Activated CD4-positive, alpha-beta T cell treated with anti-CD3 and anti-CD28 coated beads, Interleukin-10, Interleukin-2, amounts not matched to agents 100 ng/mL and 50 ng/mL, durations not matched to agents 16 hours and 8 hours (primary cell): Measurements from ENCODE around the gene BUB1B.
"Not testable (repeated sequence)": the region's sequence is repeated elsewhere in the genome, so short reads cannot be mapped to it uniquely, and the experiment has no call there.

Experiments
- DNase-seq: peaks from one replicate; pipeline ENCODE4 v3.0.0-alpha.2; 2020

BUB1B gene

DNA sequence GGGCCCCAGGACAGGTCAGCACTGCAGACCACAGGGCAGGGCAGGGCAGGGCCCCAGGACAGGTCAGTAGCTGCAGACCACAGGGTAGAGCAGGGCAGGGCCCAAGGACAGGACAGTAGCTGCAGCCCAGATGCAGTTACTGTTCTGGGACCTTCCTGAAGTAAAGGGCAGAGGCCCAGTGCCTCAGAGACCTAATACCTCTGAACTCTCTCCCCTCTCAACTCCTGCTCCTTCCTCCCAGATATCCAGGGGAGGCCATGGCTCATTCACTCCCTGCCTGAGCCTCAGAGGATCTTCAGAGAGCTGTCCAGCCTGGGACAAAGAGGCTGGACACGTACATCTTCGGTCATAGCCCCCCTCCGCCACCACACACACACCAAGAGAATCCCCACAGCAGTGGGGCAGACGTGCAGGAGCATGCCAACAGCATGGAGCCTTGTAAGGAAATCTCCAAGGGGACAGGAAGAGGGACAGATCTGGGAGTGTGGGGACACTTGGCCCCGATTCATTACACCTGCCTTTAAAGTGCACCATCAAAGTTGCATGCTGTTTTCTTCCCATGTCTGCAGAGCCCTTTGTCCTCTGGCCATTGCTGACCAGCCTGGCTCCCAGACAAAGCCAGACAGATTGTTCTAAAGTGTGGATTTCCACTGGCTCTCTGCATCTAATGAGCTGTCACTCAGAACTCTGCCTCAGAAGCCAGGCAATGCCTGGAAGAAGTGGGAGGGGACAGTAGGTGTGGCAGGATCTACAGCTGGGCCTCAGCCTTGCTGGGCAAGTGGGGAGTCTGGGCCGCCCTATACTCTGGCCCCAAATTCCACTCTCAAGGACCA is 24.2 kb upstream of the BUB1B start:
- no peak for DNase-seq

DNA sequence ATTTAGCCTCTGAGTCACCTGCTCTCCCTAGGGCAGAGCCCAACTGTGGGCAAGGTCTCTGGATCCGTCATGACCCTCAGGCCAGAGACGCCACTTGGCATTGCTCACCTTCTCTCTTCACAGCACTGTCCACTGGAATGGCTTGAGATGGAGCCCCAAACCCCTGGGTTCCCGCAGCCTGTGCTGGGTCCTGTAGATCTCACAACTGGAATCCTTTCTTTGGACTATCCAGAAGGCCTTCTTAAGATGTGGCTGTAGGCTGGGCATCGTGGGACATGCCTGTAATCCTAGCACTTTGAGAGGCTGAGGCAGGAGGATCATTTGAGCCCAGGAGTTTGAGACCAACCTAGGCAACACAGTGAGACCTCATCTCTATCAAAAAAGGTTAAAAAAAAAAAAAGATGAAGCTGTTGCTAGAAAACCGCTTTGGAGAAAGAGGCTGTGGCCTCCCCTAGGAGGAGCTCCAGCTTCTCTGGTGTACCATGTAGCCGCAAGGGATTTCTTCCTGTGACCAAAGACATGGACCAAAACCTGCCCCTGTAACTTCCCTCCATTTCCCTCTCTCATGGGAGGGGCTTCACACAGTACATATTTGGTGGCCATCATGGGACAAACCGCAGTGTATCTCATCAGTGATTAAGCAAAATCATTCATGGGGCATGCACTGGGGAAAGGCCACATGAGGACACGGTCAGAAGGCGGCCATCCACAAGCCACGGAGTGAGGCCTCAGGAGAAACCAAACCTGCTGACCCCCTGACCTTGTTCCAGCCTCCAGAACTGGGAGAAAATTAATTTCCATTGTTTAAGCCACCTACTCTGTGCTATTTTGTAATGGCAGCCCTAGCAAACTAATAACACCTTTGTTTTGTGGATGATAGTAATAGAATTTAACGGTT is 23.3 kb upstream of the BUB1B start:
- DNase-seq, result no peak

DNA sequence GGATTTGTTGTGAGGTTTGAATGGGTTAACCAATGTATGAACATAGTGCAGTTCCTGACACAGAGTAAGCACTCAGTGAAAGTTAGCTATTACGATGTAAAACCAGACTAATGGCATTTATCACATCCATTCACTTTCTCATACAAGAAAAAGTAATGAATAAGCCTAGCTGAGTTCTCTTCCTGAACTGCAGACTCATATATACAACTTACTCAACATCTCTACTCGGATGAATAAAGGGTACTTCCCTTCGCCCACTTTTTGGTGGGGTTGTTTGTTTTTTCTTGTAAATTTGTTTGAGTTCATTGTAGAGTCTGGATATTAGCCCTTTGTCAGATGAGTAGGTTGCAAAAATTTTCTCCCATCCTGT is 22.7 kb upstream of the BUB1B start:
- DNase-seq, result not testable (repeated sequence)

DNA sequence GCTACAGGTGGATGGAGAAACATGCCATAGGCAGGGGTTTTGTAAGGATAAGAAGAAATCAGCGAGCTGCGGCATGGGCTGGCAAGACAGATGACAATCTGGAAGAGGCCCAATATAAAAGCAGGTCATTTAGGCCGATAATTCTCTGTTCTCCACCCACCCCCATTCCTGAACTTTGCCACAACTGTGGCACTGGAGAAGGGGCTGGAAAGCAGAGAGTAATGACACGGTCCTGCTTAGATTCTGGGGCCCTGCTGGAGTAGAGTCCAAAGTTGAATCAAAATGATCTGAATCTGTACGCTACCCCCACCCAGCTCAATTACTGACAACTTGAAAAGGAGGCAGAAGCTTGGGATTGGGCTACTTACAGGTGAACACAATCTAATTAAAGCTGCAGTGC is 18.4 kb upstream of the BUB1B start:
- no peak for DNase-seq

DNA sequence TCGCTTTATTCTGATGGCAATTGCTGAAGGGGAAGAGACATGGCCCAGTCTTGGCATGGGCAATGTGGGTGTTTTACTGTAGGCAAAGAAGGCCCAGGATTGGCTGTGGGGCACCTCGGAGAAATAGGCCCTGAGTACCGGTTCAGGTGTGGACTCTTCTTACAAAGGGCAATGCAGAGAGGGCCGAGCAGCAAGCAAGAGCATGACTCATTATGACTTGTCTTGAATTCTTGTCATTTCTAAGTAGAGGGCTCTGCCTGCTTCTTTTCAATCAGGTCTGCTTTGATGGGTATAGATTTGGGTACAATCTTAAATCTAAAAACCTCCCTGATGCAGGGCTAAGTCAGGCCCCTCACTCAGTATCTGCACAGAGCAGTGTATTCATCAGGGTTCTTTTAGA is 14.8 kb upstream of the BUB1B start:
- DNase-seq, result no peak

DNA sequence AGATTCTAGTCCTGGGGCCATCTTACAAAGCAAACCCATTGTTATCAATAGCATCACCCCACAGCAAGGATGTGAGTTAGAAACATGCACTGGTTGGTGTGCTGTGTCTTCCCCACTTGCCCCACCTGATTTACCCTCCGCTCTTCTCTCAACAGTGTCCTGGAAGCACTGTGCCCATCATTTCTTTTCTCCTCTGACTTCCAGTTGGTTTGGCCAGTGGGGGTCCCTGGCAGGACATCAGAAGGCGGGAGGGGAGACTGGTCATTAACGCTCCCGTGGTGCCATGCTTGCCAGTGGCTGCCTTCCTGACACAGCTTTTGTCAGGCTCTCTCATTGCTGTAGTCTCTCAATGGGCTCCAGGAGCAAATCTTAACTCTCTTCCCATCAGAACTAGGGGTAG is 11.5 kb upstream of the BUB1B start:
- no peak for DNase-seq

DNA sequence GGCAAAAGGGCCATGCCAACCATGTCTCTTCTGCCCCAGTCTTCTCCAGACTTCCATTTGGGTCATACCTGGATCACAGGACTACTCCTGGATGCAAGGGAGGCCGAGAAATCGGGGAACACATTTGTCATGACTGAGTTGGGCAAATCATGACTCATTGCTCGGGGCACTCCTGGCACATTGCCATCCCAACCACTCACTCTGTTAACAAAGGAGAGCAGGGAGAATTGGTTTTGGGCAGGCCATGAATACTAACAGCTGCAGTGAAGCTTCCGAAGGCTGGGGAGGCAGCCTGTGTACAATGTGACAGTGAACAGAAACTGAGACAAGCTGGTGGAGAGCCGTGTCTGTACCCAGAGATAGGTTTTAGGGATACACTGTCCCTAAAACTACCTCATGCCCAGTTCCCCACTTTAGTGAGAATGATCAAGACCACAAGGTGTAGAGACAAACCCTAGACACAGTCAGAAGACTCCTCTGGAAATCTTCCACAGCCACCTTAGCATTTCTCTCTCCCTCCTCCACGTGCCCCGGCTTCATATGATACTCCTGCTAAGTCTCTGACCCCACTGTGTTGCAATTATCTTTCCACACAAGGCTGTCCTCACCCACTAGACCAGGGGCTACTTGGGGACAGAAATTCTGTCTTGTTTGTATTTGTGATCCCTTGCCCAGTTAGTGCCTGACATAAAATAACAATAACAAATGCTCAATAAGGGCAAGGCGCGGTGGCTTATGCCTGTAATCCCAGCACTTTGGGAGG is 10.5 kb upstream of the BUB1B start:
- no peak for DNase-seq

DNA sequence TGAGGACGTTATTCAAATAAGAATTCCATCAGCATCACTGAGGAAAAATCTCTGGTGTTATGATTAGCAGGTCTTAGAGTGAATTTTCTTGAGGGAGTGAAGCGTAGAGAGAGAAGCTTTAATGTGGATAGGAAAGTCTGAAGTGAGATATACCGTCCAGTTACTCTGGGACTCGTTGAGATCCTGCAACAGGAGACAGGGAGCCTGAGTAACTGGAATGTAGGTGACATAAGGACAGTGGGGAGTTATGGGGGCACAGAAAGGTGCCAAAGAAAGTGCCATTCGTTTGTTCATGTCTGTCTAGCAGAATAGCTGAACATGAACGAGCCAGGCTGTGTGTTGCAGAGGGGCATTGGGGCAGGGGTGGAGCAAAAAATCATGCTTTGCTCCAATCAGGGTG is 9.4 kb upstream of the BUB1B start:
- no peak for DNase-seq

DNA sequence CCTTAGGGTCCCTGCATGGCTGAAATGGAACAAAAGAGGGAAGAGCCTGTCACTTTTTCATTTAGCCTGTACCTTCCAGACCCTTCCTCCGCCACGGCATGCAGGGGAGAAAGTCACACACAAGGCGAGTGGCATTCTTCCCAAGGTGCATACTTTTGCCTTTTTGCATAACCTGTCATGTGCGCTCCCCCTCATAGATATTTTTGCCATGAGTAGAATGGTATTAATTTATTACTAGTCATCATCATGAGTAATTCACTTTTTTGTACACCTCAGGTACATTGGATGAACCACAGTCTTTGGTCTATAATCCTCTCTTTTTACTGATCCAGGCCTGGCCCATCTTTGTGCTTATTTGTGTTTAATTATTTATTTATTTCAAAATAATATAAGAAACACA is 8.9 kb upstream of the BUB1B start:
- no peak for DNase-seq

DNA sequence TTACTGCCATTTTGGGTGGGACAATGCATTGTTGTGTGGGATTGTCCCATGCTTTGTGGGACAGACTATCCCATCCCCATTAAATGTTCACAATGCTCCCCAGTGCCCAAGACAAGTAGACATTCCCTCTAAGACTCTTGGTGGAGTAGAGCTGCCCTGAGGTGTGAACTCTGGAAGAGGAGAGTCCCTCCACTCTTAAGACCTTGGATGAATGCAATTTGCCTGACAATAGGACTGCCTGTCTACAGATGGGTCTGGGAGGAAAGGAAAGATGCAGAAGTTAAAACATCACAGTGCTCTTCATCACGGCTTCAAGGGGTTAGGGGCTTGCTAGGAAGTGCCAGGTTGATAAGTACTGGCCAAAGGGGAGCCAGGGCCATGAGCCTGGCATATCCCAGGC is 6.0 kb upstream of the BUB1B start:
- DNase-seq, result not testable (repeated sequence)

DNA sequence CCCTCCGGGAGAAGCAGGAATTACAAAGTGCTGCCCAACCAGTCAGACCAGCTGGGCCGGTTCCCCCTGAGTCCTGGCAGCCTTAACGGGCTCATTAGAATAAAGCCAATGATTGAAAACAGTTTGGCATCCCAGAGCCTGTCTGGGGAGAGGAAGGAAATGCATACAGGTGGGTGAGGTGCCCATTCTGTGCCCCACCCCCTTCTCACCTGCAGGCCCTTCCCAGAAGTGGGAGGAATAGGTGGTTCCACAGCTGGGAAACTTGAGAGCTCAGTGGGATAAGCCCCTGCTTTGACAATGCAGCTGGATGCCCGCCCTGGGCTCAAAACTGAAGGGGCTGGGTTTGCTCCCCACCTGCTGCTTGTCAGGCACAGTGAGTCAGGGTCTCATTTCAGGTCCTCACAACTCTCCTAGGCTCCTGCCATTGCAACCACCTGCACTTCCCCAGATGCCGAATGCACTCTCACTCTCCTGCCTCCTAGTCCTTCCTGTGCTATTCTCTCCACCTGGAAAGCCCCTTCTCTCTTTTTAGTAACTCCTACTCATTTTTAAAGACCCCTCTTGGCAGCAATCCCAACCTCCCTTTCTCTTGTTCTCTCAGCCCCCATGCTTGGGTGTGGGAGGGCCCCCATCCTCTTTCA is 5.5 kb upstream of the BUB1B start:
- DNase-seq, result no peak

DNA sequence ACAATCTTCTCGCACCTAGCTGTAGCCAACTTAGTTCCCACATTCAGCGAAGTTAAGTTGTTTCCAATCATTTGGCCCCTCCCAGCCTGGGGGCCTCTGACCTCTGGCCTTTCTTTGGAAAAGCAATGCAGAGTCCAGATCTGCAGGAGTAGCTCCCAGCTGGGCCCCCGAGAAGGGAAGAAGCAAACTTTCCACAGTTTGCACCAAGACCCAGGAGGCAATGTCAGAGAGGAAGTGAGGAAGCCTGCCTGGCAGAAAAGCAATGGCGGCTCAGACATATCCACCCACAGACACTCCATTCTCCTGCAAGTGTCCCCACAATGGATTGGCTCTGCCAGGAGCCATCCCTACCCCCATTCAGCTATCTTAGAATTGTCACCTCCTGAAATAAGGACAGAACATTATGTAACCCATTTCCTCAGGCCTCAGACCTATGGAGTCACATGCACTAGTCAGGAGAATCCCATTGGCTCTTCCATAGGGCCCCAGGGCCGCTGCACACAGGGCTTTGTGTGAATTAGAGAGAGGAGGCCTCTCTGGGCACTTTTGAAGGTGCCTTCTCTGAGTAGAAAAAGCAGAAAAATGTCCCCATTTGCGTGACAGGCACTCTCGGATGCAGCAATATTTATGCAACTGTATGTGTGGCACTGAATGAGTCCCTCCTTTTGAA is 3.0 kb upstream of the BUB1B start:
- no peak for DNase-seq

DNA sequence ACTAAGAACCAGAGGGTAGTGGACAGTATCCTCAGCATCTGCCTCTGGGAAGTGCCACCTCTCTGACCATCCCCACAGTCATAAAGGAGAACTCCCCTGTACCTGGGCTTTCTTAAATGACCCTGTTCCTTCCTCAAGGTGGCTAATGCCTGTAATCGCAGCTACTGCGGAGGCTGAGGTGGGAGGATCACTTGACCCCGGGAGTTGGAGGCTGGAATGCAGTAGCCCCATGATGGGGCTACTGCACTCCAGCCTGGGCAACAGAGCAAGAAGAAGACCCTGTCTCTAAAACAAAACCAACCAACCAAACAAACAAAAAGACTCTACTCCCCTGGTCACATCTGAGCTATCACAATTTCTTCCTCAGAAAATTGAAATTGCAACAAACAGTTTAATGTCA is 848 bp upstream of the BUB1B start:
- DNase-seq, result no peak

DNA sequence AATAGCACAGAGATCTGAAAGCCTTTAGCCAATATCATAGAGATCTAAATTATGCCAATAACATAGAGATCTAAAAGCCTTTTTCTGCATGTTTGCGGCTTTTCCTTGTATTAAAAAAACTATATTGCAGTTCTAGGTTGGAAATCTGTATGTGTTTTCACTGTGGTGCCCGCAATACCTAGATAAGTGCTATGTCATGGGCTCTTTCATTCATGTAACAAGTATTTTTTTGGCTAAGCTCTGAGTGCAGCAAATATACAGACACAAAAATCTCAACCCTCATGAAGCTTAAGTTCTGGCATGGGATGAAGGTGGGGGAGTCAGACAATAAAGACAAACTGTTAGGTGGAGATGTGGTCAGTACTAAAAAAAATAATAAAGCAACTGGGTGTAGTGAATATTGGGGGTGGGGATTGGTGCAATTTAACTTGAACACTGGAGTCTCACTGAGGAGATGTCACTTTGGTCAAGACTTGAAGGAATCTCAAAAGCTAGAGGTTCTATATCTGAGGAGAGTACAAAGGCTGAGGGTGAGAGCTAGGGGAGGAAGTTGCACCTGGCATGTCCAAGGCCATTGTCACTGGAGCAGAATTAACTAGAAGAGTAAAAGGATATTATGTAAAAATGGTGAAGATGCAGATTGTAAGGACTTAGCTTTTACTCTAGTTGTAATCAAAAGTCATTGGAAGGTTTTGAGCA is 973 bp downstream of the BUB1B start:
- DNase-seq, result peak; percentile 15

DNA sequence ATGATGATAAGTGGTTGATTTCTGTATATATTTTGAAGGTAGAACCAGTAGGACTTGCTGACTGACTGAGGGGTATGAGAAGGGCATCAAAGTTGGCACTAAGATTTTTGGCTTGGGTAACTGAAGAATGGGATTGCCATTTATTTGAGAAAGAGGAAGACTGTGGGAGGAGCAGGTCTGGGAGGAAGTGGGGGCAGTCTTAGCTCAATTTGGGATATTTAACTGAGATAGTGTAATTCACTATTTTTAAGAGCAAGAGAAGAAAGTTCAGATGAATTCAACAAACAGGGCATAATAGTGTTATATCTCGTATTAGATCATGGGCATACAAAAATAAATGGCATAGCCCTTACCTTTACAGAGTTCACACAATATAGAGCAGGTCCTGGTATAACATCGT is 1.7 kb downstream of the BUB1B start:
- no peak for DNase-seq

DNA sequence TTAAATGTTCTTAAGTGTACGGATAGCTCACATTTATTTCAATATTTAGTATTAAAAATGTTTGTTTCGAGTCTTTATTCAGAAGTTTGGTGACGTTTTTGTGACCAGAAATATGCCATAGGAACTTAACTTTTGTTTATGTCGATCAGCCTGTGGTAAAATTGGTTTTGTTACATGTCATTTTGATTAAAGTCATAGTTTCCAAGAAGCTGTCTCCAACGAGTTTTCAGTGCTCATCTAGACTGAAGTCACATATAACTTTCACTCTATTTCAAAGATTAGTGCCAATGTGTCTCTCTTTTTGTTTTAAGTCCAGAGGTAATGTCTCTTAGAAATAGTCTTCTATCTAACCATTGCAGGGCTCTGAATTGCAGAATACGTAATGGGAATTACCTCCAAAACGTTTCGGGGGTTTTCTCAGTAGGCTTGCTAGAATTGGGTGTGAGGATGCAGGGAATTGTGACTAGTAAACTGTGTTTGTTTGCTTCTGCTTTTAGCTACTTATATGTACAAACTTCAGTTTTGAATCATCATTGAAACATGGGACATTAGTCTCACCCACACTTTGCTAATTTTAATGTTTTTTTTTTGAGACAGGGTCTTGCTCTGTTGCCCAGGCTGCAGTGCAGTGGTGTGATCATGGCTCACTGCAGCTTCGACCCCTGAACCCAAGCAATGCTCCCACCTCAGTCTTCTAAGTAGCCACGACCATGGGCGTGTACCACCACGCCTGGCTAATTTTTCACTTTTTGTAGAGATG is 3.0 kb downstream of the BUB1B start:
- peak; percentile 46 for DNase-seq

DNA sequence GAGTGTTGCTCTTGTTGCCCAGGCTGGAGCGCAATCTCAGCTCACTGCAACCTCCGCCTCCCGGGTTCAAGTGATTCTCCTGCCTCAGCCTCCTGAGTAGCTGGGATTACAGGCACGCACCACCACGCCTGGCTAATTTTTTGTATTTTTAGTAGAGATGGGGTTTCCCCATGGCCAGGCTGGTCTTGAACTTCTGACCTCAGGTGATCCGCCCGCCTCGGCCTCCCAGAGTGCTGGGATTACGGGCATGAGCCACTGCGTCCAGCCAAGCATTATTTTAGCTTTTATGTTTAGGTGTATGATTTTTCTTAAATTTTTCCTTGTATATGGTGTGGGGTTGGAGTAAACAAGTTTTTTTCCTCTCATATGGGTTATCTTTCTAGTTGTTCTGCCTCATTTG is 6.5 kb downstream of the BUB1B start:
- not testable (repeated sequence) for DNase-seq

DNA sequence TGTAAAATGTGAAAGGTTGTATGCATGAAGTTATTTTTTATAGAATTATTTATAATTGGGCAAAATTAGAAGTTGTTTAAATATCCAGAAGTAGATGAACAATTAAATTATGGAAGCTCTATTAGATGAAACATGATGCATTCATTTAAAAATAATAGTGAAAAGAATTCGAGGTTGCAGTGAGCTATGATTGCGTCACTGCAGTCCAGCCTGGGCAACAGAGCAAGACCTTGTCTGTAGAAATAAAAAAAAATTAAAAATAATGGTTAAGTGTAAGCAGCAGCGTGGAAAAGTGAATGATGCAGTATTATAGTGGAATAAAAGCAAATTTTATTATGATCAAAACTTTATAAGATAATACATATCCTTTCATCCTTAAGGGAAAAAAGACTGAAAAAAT is 14.3 kb downstream of the BUB1B start:
- no peak for DNase-seq

DNA sequence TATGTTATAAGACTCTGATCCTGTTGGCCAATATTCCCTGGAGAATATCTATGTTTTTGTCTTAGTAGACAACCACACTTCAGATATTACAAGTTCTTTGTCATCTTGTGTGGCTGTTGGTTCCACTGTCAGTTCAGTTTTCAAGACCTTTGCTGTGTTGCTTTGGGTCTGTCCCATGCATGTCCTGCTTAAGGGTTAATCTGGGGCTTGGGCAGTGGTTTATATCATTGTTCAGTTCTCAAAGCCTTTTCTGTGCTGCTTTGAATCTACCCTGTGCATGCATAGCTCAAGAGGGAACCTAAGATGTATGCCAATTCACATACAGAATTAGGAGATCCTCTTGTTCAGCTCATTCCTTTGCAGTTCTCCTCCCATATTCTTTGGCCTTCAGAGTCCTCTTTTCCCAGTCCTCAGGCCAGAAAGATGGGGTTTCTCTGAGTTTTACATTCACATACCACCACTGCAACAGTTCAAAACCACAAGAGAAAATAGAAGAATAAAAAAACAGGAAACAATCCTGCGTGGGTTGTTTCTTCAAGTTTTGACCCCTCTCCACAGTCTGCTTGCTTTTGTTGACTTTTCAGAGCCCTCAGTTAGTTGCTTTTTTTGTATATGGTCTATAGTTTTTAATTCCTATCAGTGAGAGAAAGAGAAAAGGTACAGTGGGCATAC is 21.6 kb downstream of the BUB1B start:
- DNase-seq, result no peak
